ENCODE results near the gene DHH. TPM values are rescaled to one million over a fixed set of nuclear protein-coding genes. Genes with fewer than 3 reads are reported as not detected.

Gene DHH
- total RNA-seq, 1 donor, result not detected

DNA sequence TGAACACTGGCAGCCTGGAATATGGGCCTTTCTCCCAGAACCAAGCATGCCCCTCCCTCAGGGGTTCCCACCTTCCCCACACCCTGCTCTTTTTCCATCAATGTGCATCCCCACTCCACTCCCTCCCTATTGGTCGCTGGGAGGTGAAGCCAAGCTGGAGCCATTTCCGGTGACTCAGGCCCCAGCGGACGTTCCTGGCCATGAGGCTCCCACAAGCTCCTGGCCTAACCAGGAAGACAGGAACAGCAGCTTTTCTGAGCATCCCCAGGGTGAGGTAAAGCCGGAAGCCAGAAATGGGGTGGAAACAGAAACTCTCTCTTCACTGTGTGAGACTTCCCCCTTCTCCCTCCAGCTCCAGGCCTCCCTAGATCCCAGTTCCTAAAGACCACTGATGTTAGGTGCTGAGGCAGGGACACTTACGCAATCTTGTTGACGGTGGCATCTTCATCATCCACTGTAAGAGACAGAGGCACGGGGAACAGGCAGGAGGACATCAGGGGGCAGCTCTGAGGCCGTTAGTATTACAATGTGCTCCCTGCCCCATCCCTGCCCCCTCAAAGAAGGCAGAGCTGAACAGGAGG lies 11.0 kb upstream of the DHH start:
- TF ChIP-seq, protein P1, sequence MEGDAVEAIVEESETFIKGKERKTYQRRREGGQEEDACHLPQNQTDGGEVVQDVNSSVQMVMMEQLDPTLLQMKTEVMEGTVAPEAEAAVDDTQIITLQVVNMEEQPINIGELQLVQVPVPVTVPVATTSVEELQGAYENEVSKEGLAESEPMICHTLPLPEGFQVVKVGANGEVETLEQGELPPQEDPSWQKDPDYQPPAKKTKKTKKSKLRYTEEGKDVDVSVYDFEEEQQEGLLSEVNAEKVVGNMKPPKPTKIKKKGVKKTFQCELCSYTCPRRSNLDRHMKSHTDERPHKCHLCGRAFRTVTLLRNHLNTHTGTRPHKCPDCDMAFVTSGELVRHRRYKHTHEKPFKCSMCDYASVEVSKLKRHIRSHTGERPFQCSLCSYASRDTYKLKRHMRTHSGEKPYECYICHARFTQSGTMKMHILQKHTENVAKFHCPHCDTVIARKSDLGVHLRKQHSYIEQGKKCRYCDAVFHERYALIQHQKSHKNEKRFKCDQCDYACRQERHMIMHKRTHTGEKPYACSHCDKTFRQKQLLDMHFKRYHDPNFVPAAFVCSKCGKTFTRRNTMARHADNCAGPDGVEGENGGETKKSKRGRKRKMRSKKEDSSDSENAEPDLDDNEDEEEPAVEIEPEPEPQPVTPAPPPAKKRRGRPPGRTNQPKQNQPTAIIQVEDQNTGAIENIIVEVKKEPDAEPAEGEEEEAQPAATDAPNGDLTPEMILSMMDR (IDR thresholded peaks at IDR 0.05; ENCODE audit: insufficient read depth, low read depth, low read length), result no peak
- DNase-seq (ENCODE audit: low read depth), result no peak

GRCh38 chr12:49104822-49105221 lies 10.2 kb upstream of the DHH start:
- TF ChIP-seq, protein P1 (IDR thresholded peaks at IDR 0.05; ENCODE audit: insufficient read depth, low read depth, low read length), result no peak
- no peak for DNase-seq (ENCODE audit: low read depth)
- no peak overlapping the region for H3K4me3 ChIP-seq (ENCODE audit: low read depth, low read length)

More for the DNA sequence above, 11.0 kb upstream of the DHH start:
- no peak overlapping the region for H3K4me3 ChIP-seq (ENCODE audit: low read depth, low read length)

- TF ChIP-seq, protein P1 (IDR thresholded peaks at IDR 0.05; ENCODE audit: insufficient read depth, low read depth, low read length), result no peak
- no peak for DNase-seq (ENCODE audit: low read depth)
- H3K4me3 ChIP-seq (ENCODE audit: low read depth, low read length), result no peak overlapping the region
Measured at GRCh38 chr12:49100380-49100779, 5.8 kb upstream of the DHH start.

DNA sequence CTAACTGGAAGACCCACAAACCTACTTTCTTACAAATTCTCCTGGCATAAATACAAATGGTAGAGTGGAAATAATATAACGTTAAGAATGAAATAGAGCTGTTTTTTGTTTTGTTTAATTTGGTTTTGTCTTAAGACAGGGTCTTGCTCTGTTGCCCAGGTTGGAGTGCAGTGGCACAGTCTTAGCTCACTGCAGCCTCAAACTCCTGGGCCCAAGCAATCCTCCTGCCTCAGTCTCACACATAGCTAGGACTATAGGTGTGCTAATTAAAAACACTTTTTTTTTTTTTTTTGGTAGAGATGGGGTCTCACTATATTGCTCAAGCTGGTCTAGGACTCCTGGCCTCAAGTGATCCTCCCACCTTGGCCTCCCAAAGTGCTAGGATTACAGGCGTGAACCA lies 4.1 kb upstream of the DHH start:
- no peak for DNase-seq (ENCODE audit: low read depth)
- TF ChIP-seq, protein P1 (IDR thresholded peaks at IDR 0.05; ENCODE audit: insufficient read depth, low read depth, low read length), result no peak
- H3K4me3 ChIP-seq (ENCODE audit: low read depth, low read length), result no peak overlapping the region

- H3K4me3 ChIP-seq (ENCODE audit: low read depth, low read length), result no peak overlapping the region
- TF ChIP-seq, protein P1 (IDR thresholded peaks at IDR 0.05; ENCODE audit: insufficient read depth, low read depth, low read length), result peak; percentile 86
- peak; percentile 48 for DNase-seq (ENCODE audit: low read depth)
Measured at GRCh38 chr12:49098035-49098451, 3.4 kb upstream of the DHH start.

- no peak for DNase-seq (ENCODE audit: low read depth)
- no peak overlapping the region for H3K4me3 ChIP-seq (ENCODE audit: low read depth, low read length)
- TF ChIP-seq, protein P1 (IDR thresholded peaks at IDR 0.05; ENCODE audit: insufficient read depth, low read depth, low read length), result no peak
Measured at GRCh38 chr12:49097381-49097780, 2.8 kb upstream of the DHH start.

DNA sequence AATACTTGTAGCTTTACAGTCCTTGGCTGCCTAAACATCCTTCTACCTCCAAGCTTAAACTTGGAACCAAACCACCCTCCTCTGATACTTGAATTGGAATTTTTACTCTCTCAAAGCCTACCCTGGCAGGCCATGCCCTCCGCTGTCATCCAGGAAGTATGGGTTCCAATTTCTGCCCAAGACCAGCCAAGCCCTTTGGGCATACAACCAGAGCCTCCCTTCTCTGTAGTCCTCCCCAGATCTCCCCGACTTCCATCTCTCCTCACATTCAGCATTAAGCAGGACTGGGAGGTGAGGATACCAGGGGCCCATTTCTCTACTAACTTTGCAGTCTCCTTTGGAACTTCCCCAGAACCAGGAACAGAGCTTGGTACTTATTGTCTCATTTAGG lies 369 bp upstream of the DHH start:
- TF ChIP-seq, protein P1 (IDR thresholded peaks at IDR 0.05; ENCODE audit: insufficient read depth, low read depth, low read length), result no peak

More for the DNA sequence above, 369 bp upstream of the DHH start:
- no peak for DNase-seq (ENCODE audit: low read depth)
- no peak overlapping the region for H3K4me3 ChIP-seq (ENCODE audit: low read depth, low read length)

Data from fibroblast of villous mesenchyme (primary cell).